GM18909 (cell line): ENCODE data around the gene KCNAB3.

Experiments used
- ATAC-seq: cut with Tn5 transposase; IDR thresholded peaks from one replicate; pipeline ENCODE4 v1.9.1; 2021; ENCODE audit warnings: mild to moderate bottlenecking; ENCODE audit not compliant: unreplicated experiment, poor library complexity

KCNAB3 gene

GRCh38 chr17:7943291-7943690, 13.6 kb upstream of the KCNAB3 start:
- no peak for ATAC-seq

GRCh38 chr17:7940743-7941142, 11.1 kb upstream of the KCNAB3 start:
- ATAC-seq, result no peak

- ATAC-seq, result no peak
Measured at GRCh38 chr17:7940034-7940433, 10.4 kb upstream of the KCNAB3 start.

GRCh38 chr17:7935859-7936258, 6.2 kb upstream of the KCNAB3 start:
- no peak for ATAC-seq

- no peak for ATAC-seq
Measured at GRCh38 chr17:7932949-7933348, 3.3 kb upstream of the KCNAB3 start.

GRCh38 chr17:7932483-7932891, 2.8 kb upstream of the KCNAB3 start:
- peak; percentile 7 for ATAC-seq

GRCh38 chr17:7931709-7932482, 2.2 kb upstream of the KCNAB3 start, which contains the start of the genes CNTROB and TRAPPC1:
CNTROB (plus strand) TSS chr17:7932206; CDS start chr17:7933080, 874 bp downstream.
TRAPPC1 (minus strand) TSS chr17:7931946; CDS start chr17:7931829, 117 bp downstream.
- ATAC-seq, result peak; percentile 92

GRCh38 chr17:7930841-7931631, 1.4 kb upstream of the KCNAB3 start:
- no peak for ATAC-seq

GRCh38 chr17:7927596-7927995, 2.1 kb downstream of the KCNAB3 start:
- no peak for ATAC-seq

- ATAC-seq, result no peak
Measured at GRCh38 chr17:7922845-7923628, 6.6 kb downstream of the KCNAB3 start.

- no peak for ATAC-seq
Measured at GRCh38 chr17:7922269-7922844, 7.3 kb downstream of the KCNAB3 start.

GRCh38 chr17:7916808-7917207, 12.8 kb downstream of the KCNAB3 start:
- ATAC-seq, result no peak

- ATAC-seq, result no peak
Measured at GRCh38 chr17:7916385-7916682, 13.3 kb downstream of the KCNAB3 start.

GRCh38 chr17:7915611-7916384, 13.9 kb downstream of the KCNAB3 start, which contains the start of gene RNF227:
RNF227 (minus strand) TSS chr17:7916289; CDS start chr17:7916195, 94 bp downstream.
- ATAC-seq, result peak; percentile 73

GRCh38 chr17:7915179-7915610, 14.5 kb downstream of the KCNAB3 start:
- ATAC-seq, result peak; percentile 8

- ATAC-seq, result no peak
Measured at GRCh38 chr17:7912927-7913524, 16.6 kb downstream of the KCNAB3 start.

GRCh38 chr17:7911116-7911515, 18.5 kb downstream of the KCNAB3 start:
- no peak for ATAC-seq

- no peak for ATAC-seq
Measured at GRCh38 chr17:7910711-7911110, 18.9 kb downstream of the KCNAB3 start.

- no peak for ATAC-seq
Measured at GRCh38 chr17:7910281-7910680, 19.4 kb downstream of the KCNAB3 start.
